ENCODE results near the gene NFIX.

GRCh38 chr19:13120817-13121216, 125.5 kb downstream of the NFIX start:
- no peak for TF ChIP-seq POLR2A (IDR thresholded peaks at IDR 0.05; ENCODE audit: low read depth)
- no peak for TF ChIP-seq CTCF (IDR thresholded peaks at IDR 0.05)
